GM21529 (cell line): ENCODE data around the gene C15orf39.
"Not testable (repeated sequence)": the region's sequence is repeated elsewhere in the genome, so short reads cannot be mapped to it uniquely, and the experiment has no call there.

Source experiments
- ATAC-seq: cut with Tn5 transposase; IDR thresholded peaks from one replicate; pipeline ENCODE4 v1.9.1; 2021; ENCODE audit not compliant: unreplicated experiment

The C15orf39 gene

GRCh38 chr15:75209289-75209676, 7.6 kb downstream of the C15orf39 start:
- no peak for ATAC-seq

- ATAC-seq = no peak
Measured at GRCh38 chr15:75210811-75211230, 9.1 kb downstream of the C15orf39 start.

- ATAC-seq = no peak
Measured at GRCh38 chr15:75211436-75212199, 9.9 kb downstream of the C15orf39 start.

GRCh38 chr15:75212200-75212858, 10.6 kb downstream of the C15orf39 start:
- no peak for ATAC-seq

GRCh38 chr15:75213212-75213767, 11.6 kb downstream of the C15orf39 start:
- no peak for ATAC-seq

- no peak for ATAC-seq
Measured at GRCh38 chr15:75213768-75214221, 12.1 kb downstream of the C15orf39 start.

GRCh38 chr15:75214293-75215096, 12.8 kb downstream of the C15orf39 start:
- no peak for ATAC-seq

GRCh38 chr15:75215107-75216004, 13.7 kb downstream of the C15orf39 start:
- no peak for ATAC-seq

GRCh38 chr15:75217012-75217411, 15.3 kb downstream of the C15orf39 start:
- ATAC-seq = no peak

- not testable (repeated sequence) for ATAC-seq
Measured at GRCh38 chr15:75217574-75217973, 15.9 kb downstream of the C15orf39 start.

- ATAC-seq = not testable (repeated sequence)
Measured at GRCh38 chr15:75219507-75219929, 17.8 kb downstream of the C15orf39 start.

- ATAC-seq = no peak
Measured at GRCh38 chr15:75223688-75224087, 22.0 kb downstream of the C15orf39 start.

- ATAC-seq = no peak
Measured at GRCh38 chr15:75224281-75224680, 22.6 kb downstream of the C15orf39 start.

GRCh38 chr15:75225102-75225836, 23.6 kb downstream of the C15orf39 start:
- ATAC-seq = not testable (repeated sequence)

- no peak for ATAC-seq
Measured at GRCh38 chr15:75225951-75226732, 24.5 kb downstream of the C15orf39 start.

GRCh38 chr15:75227112-75227511, 25.4 kb downstream of the C15orf39 start:
- not testable (repeated sequence) for ATAC-seq

- no peak for ATAC-seq
Measured at GRCh38 chr15:75227663-75228280, 26.1 kb downstream of the C15orf39 start.

- no peak for ATAC-seq
Measured at GRCh38 chr15:75228787-75229186, 27.1 kb downstream of the C15orf39 start.
